ENCODE data around the gene RNF150. TPM values are rescaled to one million over a fixed set of nuclear protein-coding genes. Genes with fewer than 3 reads are reported as not detected.
"Not testable (repeated sequence)": the region's sequence is repeated elsewhere in the genome, so short reads cannot be mapped to it uniquely, and the experiment has no call there.

RNF150 gene
- total and polyA plus RNA-seq, 9 donors, result 7.6 to 43.2 (median 31.2) TPM

GRCh38 chr4:140829825-140830224 is 303.4 kb downstream of the RNF150 start:
- H3K4me1 ChIP-seq (ENCODE audit: insufficient read depth), result no peaks in the 10 kb centered on the region
- H3K27me3 ChIP-seq, result no peaks in the 10 kb centered on the region
- no peak for TF ChIP-seq EP300 (IDR thresholded peaks at IDR 0.05)
- TF ChIP-seq CTCF (IDR thresholded peaks at IDR 0.05), result no peak
- no peak for TF ChIP-seq POLR2A (IDR thresholded peaks at IDR 0.05)
- H3K36me3 ChIP-seq, result no peaks in the 10 kb centered on the region
- H3K9me3 ChIP-seq, result no peaks in the 10 kb centered on the region
- intact Hi-C loops (cut with DNase I), result no loop called here
- H3K27ac ChIP-seq, result no peak overlapping the region
- no peak overlapping the region for H3K4me3 ChIP-seq
- no peak for DNase-seq

GRCh38 chr4:140826701-140827027 is 306.6 kb downstream of the RNF150 start:
- whole genome bisulfite sequencing, 3 donors, result 84 to 97% (median 96%) methylated on average over 2 of the region's 2 CpGs
- Histone ChIP-seq H3K27ac (no peak overlapping the region), H3K27me3 (no peaks in the 10 kb centered on the region), H3K36me3 (no peaks in the 10 kb centered on the region), H3K9me3 (no peaks in the 10 kb centered on the region), H3K4me3 (no peak overlapping the region), H3K4me1 (ENCODE audit: insufficient read depth) (no peaks in the 10 kb centered on the region)
- TF ChIP-seq EP300 (IDR thresholded peaks at IDR 0.05) (no peak), CTCF (IDR thresholded peaks at IDR 0.05) (no peak), POLR2A (IDR thresholded peaks at IDR 0.05) (no peak)
- DNase-seq, result no peak
- intact Hi-C loops (cut with DNase I), result no loop called here

GRCh38 chr4:140820520-140820919 is 312.7 kb downstream of the RNF150 start:
- H3K4me3 ChIP-seq; DNase-seq; H3K27me3 ChIP-seq; intact Hi-C loops (cut with DNase I); H3K36me3 ChIP-seq; H3K9me3 ChIP-seq; H3K4me1 ChIP-seq (ENCODE audit: insufficient read depth); H3K27ac ChIP-seq: not testable (repeated sequence)
- WGBS, 3 donors, result 89 to 94% (median 93%) methylated on average over 3 of the region's 3 CpGs

- Histone ChIP-seq H3K4me1 (ENCODE audit: insufficient read depth) (no peaks in the 10 kb centered on the region), H3K27me3 (no peaks in the 10 kb centered on the region), H3K9me3 (no peaks in the 10 kb centered on the region), H3K27ac (no peak overlapping the region), H3K4me3 (no peak overlapping the region), H3K36me3 (no peaks in the 10 kb centered on the region)
- no peak for DNase-seq
- 92 to 100% (median 93%) methylated on average over 1 of the region's 1 CpG for WGBS, 3 donors
- no peak for TF ChIP-seq POLR2A (IDR thresholded peaks at IDR 0.05)
- no peak for TF ChIP-seq EP300 (IDR thresholded peaks at IDR 0.05)
- intact Hi-C loops (cut with DNase I), result no loop called here
Measured at GRCh38 chr4:140819610-140820009, 313.7 kb downstream of the RNF150 start.

- no peaks in the 10 kb centered on the region for H3K27me3 ChIP-seq
- no peak overlapping the region for H3K27ac ChIP-seq
- no peaks in the 10 kb centered on the region for H3K36me3 ChIP-seq
- TF ChIP-seq EP300 (IDR thresholded peaks at IDR 0.05) (no peak), CTCF (IDR thresholded peaks at IDR 0.05) (no peak), POLR2A (IDR thresholded peaks at IDR 0.05) (no peak)
- intact Hi-C loops (cut with DNase I), result no loop called here
- no peaks in the 10 kb centered on the region for H3K9me3 ChIP-seq
- H3K4me3 ChIP-seq, result no peak overlapping the region
- WGBS, 3 donors, result 81 to 97% (median 89%) methylated on average over 1 of the region's 1 CpG
- H3K4me1 ChIP-seq (ENCODE audit: insufficient read depth), result no peaks in the 10 kb centered on the region
- no peak for DNase-seq
Measured at GRCh38 chr4:140818433-140818832, 314.8 kb downstream of the RNF150 start.
